ENCODE data around the gene ATG14. TPM values are rescaled to one million over a fixed set of nuclear protein-coding genes. Genes with fewer than 3 reads are reported as not detected.

The ATG14 gene
- total RNA-seq: 6.0 and 8.6 TPM in 2 replicates

GRCh38 chr14:55411426-55412389, at the start of gene ATG14:
TSS of gene ATG14 (minus strand) at chr14:55411830. CDS start at chr14:55411822, 8 bp downstream.

GRCh38 chr14:55440385-55440784, 28.8 kb upstream of the ATG14 start, which contains the start of gene TBPL2:
TSS of gene TBPL2 (minus strand) at chr14:55440616. CDS start at chr14:55440449, 167 bp downstream.

Other genes starting within 250 kb of the ATG14 start
- gene DLGAP5, start 220.2 kb downstream of the ATG14 start, total RNA-seq: 5.4 and 7.8 TPM in 2 replicates
- gene FBXO34, start 140.4 kb downstream of the ATG14 start, total RNA-seq: 10.3 and 15.9 TPM in 2 replicates
- not detected in 2 replicates for gene TBPL2, start 28.8 kb upstream of the ATG14 start, total RNA-seq
- 71.7 and 77.8 TPM in 2 replicates for gene KTN1, start 168.4 kb upstream of the ATG14 start, total RNA-seq

Measured in cardiac atrium fibroblast (primary cell).